Suprapubic skin (tissue), 4 donors: ENCODE measurements around the gene ALOX5AP. TPM values are rescaled to one million over a fixed set of nuclear protein-coding genes. Genes with fewer than 3 reads are reported as not detected.

Source experiments
- DNase-seq, 2 donors: peaks; one replicate each; pipeline ENCODE4 v3.0.0-alpha.2; 2019; ENCODE audit warnings: low spot score in 2 of 2
- H3K27ac ChIP-seq: fragments of 200-600 bp; sonication (generic); one replicate; pipeline ENCODE4 v1.5.1; 2019
- H3K27me3 ChIP-seq: fragments of 200-600 bp; sonication (generic); one replicate; pipeline ENCODE4 v1.5.1; 2019
- H3K36me3 ChIP-seq: fragments of 200-600 bp; sonication (generic); one replicate; pipeline ENCODE4 v1.5.1; 2019
- H3K4me1 ChIP-seq: fragments of 200-600 bp; sonication (generic); one replicate; pipeline ENCODE4 v1.5.1; 2019
- H3K4me3 ChIP-seq: fragments of 200-600 bp; sonication (generic); one replicate; pipeline ENCODE4 v1.5.1; 2019; ENCODE audit warnings: mild to moderate bottlenecking
- H3K9me3 ChIP-seq: fragments of 200-600 bp; sonication (generic); one replicate; pipeline ENCODE4 v1.5.1; 2019
- EP300 ChIP-seq: sonication (generic); formaldehyde crosslinking; IDR thresholded peaks from one replicate; pipeline ENCODE4 v1.6.1; 2017; ENCODE audit warnings: antibody characterized with exemption
- POLR2A ChIP-seq, 2 donors: fragments of 450-650 bp; IDR thresholded peaks; one replicate each; pipeline ENCODE4 v1.6.1; 2017; ENCODE audit warnings: antibody characterized with exemption in 2 of 2, mild to moderate bottlenecking in 2 of 2, moderate library complexity in 2 of 2
- POLR2AphosphoS5 ChIP-seq, 3 donors: sonication (generic); formaldehyde crosslinking; IDR thresholded peaks; one replicate each; pipeline ENCODE4 v1.6.1; 2017; ENCODE audit warnings: antibody characterized with exemption in 3 of 3
- WGBS: methylation state at CpG from one replicate; pipeline ENCODE4 v1.1.5; 2018; 5-methylcytosine and 5-hydroxymethylcytosine counted together
- total RNA-seq, 4 donors: library from RNA; depleted of rRNA; stranded (reverse); fragments of >200 nt; gene quantifications; one replicate each; pipeline ENCODE4 v1.1.0, GENCODE V29; 2016
- TF ChIP-seq, protein P1 (sequence below), 2 donors: fragments of 200-600 bp in 1 of 2; fragments of 450-650 bp in 1 of 2; sonication (generic) in 1 of 2; IDR thresholded peaks; one replicate each; pipeline ENCODE4 v1.5.1; 2016 to 2019; ENCODE audit warnings: antibody characterized with exemption in 2 of 2, mild to moderate bottlenecking in 1 of 2, moderate library complexity in 1 of 2

The ALOX5AP gene
- total RNA-seq, 4 donors from 2014 or later, result 5.1 to 13.2 (median 6.7) TPM

DNA sequence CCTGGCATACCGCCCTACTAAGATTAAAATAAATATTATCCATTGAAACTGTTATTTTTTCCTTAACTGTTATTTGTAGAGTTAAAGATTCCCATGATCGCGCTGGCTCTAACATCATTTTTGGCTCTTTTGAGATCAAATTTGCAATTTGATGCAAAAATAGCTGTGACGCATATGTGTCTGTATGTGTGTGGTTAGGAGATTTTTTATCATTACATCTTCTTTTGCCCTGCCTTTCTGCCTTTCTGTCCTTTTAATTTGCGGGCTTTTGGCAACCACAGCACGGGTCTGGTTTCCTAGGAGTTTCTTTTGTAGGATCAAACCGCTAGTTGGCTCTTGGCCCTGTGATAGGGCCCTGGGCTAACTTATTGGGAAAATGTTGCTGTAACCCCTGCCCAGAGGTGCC lies 37.3 kb upstream of the ALOX5AP start:
- TF ChIP-seq, protein P1, sequence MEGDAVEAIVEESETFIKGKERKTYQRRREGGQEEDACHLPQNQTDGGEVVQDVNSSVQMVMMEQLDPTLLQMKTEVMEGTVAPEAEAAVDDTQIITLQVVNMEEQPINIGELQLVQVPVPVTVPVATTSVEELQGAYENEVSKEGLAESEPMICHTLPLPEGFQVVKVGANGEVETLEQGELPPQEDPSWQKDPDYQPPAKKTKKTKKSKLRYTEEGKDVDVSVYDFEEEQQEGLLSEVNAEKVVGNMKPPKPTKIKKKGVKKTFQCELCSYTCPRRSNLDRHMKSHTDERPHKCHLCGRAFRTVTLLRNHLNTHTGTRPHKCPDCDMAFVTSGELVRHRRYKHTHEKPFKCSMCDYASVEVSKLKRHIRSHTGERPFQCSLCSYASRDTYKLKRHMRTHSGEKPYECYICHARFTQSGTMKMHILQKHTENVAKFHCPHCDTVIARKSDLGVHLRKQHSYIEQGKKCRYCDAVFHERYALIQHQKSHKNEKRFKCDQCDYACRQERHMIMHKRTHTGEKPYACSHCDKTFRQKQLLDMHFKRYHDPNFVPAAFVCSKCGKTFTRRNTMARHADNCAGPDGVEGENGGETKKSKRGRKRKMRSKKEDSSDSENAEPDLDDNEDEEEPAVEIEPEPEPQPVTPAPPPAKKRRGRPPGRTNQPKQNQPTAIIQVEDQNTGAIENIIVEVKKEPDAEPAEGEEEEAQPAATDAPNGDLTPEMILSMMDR (IDR thresholded peaks at IDR 0.05), result no peak
- TF ChIP-seq EP300 (no peak), POLR2A (IDR thresholded peaks at IDR 0.05) (no peak), POLR2AphosphoS5 (IDR thresholded peaks at IDR 0.05) (no peak)
- no peaks in the 10 kb centered on the region for H3K9me3 ChIP-seq
- H3K36me3 ChIP-seq, result no peaks in the 10 kb centered on the region
- DNase-seq, result no peak
- peak overlapping the region; percentile 44 for H3K27ac ChIP-seq
- peak overlapping the region; percentile 12 for H3K4me3 ChIP-seq
- 35% methylated on average over 7 of the region's 7 CpGs for WGBS
- peaks cover 23% of the 10 kb centered on the region for H3K4me1 ChIP-seq
- no peaks in the 10 kb centered on the region for H3K27me3 ChIP-seq

DNA sequence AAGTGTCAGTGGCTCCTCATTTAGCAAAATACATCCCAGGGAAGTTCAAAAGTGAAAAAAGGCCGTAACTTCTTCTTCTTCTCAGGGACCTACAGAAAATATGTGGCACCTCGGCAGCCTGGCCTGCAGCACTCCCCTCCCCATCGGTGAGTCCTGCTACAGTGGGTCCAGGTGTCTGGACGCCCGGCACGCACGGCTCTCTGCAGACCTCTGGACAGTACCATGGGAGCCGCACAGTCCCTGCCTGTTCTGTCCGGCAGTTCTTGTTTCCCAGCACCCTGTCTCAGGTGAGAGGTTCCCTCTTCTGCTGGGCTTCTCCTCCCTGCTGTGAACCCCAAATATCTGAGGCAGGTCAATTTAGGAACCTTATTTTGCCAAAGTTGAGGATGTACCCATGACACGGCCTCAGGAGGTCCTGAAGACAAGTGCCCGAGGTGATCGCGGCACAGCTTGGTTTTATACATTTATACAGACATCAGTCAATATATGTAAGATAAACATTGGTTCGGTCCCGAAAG lies 36.8 kb upstream of the ALOX5AP start:
- no peaks in the 10 kb centered on the region for H3K36me3 ChIP-seq
- TF ChIP-seq POLR2AphosphoS5 (IDR thresholded peaks at IDR 0.05) (no peak), POLR2A (IDR thresholded peaks at IDR 0.05) (no peak), EP300 (no peak)
- TF ChIP-seq, protein P1 (IDR thresholded peaks at IDR 0.05), result no peak
- H3K4me1 ChIP-seq, result peaks cover 23% of the 10 kb centered on the region
- DNase-seq, result no peak
- H3K9me3 ChIP-seq, result no peaks in the 10 kb centered on the region
- 91% methylated on average over 15 of the region's 15 CpGs for WGBS
- H3K27me3 ChIP-seq, result no peaks in the 10 kb centered on the region
- H3K4me3 ChIP-seq, result no peak overlapping the region
- H3K27ac ChIP-seq, result no peak overlapping the region

DNA sequence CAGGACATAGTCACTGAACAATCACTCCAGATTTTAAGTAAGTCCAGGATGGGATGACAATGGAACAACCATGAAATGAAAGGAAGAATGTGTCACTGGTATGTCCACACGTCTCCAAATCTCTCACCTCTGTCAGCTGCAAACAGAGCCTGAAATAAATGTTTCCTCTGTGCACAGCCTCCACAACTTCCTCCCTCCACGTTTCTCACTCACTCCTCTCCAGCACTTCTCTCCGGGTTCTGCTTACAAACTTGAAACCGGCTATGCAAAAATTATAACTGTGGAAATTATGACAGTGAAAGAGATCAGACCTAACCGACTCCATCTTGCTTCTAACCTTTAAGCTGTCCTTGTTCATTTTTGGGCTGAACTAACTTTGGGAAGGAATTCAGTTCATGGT lies 35.0 kb upstream of the ALOX5AP start:
- TF ChIP-seq POLR2AphosphoS5 (IDR thresholded peaks at IDR 0.05), result no peak
- TF ChIP-seq EP300, result no peak
- TF ChIP-seq, protein P1 (IDR thresholded peaks at IDR 0.05), result no peak
- no peak for TF ChIP-seq POLR2A (IDR thresholded peaks at IDR 0.05)
- no peaks in the 10 kb centered on the region for H3K27me3 ChIP-seq
- WGBS, result 69% methylated on average over 5 of the region's 5 CpGs

DNA sequence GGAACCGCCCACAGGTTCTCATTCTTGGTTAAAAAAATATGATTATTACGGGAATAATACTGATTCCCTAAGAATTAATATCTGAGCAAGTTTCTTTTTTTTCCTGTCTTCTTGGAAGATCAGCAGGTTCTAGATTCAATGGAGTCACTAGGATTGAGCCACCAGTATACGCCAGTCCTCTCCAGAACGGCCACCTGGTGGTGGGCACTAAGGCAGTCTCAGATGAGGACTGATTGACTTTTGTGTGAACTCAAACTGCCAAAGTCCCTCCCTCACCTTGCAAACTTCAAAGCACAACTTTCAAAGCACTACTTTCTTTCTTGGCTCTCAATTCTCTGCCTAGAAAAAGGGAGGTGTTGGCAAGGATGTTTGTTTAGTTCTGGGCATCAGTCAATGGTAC lies 33.3 kb upstream of the ALOX5AP start:
- no peaks in the 10 kb centered on the region for H3K9me3 ChIP-seq
- H3K27ac ChIP-seq, result no peak overlapping the region
- H3K27me3 ChIP-seq, result no peaks in the 10 kb centered on the region
- WGBS, result 81% methylated on average over 4 of the region's 4 CpGs
- TF ChIP-seq POLR2A (IDR thresholded peaks at IDR 0.05), result no peak
- TF ChIP-seq, protein P1 (IDR thresholded peaks at IDR 0.05), result no peak
- no peak for TF ChIP-seq POLR2AphosphoS5 (IDR thresholded peaks at IDR 0.05)
- TF ChIP-seq EP300, result no peak
- no peak overlapping the region for H3K4me3 ChIP-seq
- H3K4me1 ChIP-seq, result peaks cover 16% of the 10 kb centered on the region
- no peak for DNase-seq
- no peaks in the 10 kb centered on the region for H3K36me3 ChIP-seq

More for the DNA sequence above, 35.0 kb upstream of the ALOX5AP start:
- no peaks in the 10 kb centered on the region for H3K9me3 ChIP-seq
- H3K4me3 ChIP-seq, result no peak overlapping the region
- H3K4me1 ChIP-seq, result peaks cover 23% of the 10 kb centered on the region
- DNase-seq, result no peak
- H3K36me3 ChIP-seq, result no peaks in the 10 kb centered on the region
- H3K27ac ChIP-seq, result no peak overlapping the region

DNA sequence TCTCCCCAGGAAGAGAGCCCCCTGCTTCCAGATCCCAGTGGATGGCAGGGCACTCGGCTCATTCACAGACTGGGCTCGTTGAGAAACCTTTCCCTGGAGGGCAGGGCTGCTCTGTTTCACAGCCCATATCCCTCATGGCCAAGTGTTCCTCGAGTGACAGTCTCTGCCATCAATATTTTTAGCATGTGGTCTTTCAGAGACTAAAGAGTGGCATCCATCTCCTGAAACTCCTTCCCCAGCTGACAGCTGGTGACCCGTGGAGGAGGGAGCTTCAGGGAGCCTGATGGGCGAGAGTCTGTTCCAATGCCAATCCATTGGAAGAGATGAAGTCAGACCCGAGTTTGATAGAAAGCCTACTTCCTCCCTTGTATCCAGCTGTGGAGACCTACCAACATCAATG lies 30.7 kb upstream of the ALOX5AP start:
- WGBS, result 52% methylated on average over 6 of the region's 6 CpGs
- no peak for TF ChIP-seq POLR2A (IDR thresholded peaks at IDR 0.05)
- no peak for TF ChIP-seq POLR2AphosphoS5 (IDR thresholded peaks at IDR 0.05)
- no peak for TF ChIP-seq EP300
- TF ChIP-seq, protein P1 (IDR thresholded peaks at IDR 0.05), result no peak
- Histone ChIP-seq H3K4me1 (no peaks in the 10 kb centered on the region), H3K4me3 (no peak overlapping the region), H3K36me3 (no peaks in the 10 kb centered on the region), H3K9me3 (no peaks in the 10 kb centered on the region), H3K27me3 (no peaks in the 10 kb centered on the region), H3K27ac (no peak overlapping the region)
- DNase-seq, result no peak
